ENCODE results near the gene DOCK8.

DNA sequence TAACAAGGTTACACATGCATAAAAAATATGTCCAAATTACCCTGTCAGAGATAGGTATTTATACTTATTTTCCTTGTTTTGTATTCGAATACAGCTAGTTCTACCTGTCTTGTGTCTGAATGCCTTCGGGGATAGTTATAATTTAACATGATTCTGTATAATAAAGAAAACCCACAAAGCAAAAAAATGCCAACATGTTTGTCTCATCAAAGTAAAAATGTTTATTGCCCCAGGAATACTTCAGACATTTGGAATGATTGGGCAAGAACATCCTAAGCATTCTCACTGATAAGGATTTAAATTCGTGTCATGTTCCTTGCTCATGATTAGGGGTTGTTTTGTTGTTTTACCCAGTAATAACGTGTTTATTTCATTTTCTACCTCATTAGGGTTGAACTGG, 74.5 kb downstream of the DOCK8 start:
- TF ChIP-seq, protein P1, sequence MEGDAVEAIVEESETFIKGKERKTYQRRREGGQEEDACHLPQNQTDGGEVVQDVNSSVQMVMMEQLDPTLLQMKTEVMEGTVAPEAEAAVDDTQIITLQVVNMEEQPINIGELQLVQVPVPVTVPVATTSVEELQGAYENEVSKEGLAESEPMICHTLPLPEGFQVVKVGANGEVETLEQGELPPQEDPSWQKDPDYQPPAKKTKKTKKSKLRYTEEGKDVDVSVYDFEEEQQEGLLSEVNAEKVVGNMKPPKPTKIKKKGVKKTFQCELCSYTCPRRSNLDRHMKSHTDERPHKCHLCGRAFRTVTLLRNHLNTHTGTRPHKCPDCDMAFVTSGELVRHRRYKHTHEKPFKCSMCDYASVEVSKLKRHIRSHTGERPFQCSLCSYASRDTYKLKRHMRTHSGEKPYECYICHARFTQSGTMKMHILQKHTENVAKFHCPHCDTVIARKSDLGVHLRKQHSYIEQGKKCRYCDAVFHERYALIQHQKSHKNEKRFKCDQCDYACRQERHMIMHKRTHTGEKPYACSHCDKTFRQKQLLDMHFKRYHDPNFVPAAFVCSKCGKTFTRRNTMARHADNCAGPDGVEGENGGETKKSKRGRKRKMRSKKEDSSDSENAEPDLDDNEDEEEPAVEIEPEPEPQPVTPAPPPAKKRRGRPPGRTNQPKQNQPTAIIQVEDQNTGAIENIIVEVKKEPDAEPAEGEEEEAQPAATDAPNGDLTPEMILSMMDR (IDR thresholded peaks at IDR 0.05): no peak
- TF ChIP-seq MAFK (IDR thresholded peaks at IDR 0.05; ENCODE audit: partially characterized antibody): no peak
